MCF 10A (cell line): Measurements from ENCODE around the gene NARS2. TPM values are rescaled to one million over a fixed set of nuclear protein-coding genes. Genes with fewer than 3 reads are reported as not detected.

Source experiments
- BruUV-seq: library from RNA; stranded (reverse); fragments of 400-500 nt; replicated peaks from 2 replicates; lab custom pipeline; 2021; lab: Mats Ljungman, UMichigan
- CTCF ChIA-PET: fragments of 300-600 bp; sonication (Branson Sonifier 250); formaldehyde crosslinking; extraction: SDS; loops from one replicate; lab custom pipeline; 2021; ENCODE audit warnings: antibody characterized with exemption, inconsistent platforms; lab: Yijun Ruan, JAX
- POLR2A ChIA-PET: fragments of 300-600, 350-650 bp; sonication (Branson Sonifier 250); formaldehyde crosslinking; extraction: SDS; loops from one replicate; lab custom pipeline; 2020; ENCODE audit warnings: antibody characterized with exemption, inconsistent platforms; lab: Yijun Ruan, JAX
- DNase-seq: peaks from one replicate; pipeline ENCODE4 v3.0.0-alpha.2; 2018; ENCODE audit not compliant: unreplicated experiment
- H3K27ac Mint-ChIP-seq: one replicate; pipeline ENCODE4 v1.8.0; 2022; ENCODE audit warnings: mild to moderate bottlenecking, low read depth, mixed read lengths; ENCODE audit not compliant: unreplicated experiment
- H3K27me3 Mint-ChIP-seq: one replicate; pipeline ENCODE4 v1.8.0; 2022; ENCODE audit warnings: mixed read lengths; ENCODE audit not compliant: insufficient read depth, unreplicated experiment
- H3K36me3 Mint-ChIP-seq: one replicate; pipeline ENCODE4 v1.8.0; 2022; ENCODE audit warnings: mild to moderate bottlenecking, moderate library complexity, mixed read lengths; ENCODE audit not compliant: insufficient read depth, unreplicated experiment
- H3K4me1 Mint-ChIP-seq: one replicate; pipeline ENCODE4 v1.8.0; 2022; ENCODE audit warnings: mixed read lengths; ENCODE audit not compliant: insufficient read depth, unreplicated experiment
- H3K4me3 Mint-ChIP-seq: one replicate; pipeline ENCODE4 v1.8.0; 2022; ENCODE audit warnings: mild to moderate bottlenecking, moderate library complexity, mixed read lengths; ENCODE audit not compliant: unreplicated experiment
- H3K9me3 Mint-ChIP-seq: one replicate; pipeline ENCODE4 v1.8.0; 2022; ENCODE audit warnings: mixed read lengths; ENCODE audit not compliant: unreplicated experiment
- CTCF ChIP-seq: fragments of 200-600 bp; IDR thresholded peaks from one replicate; pipeline ENCODE4 v1.8.0; 2022; ENCODE audit warnings: antibody characterized with exemption, mild to moderate bottlenecking; ENCODE audit not compliant: unreplicated experiment
- intact Hi-C: fragments of 100-400 bp; cut with micrococcal nuclease; formaldehyde crosslinking; loops from 2 replicates; pipeline ENCODE4 v1.14.1; 2022
- total RNA-seq: library from RNA; stranded (reverse); gene quantifications from 2 replicates; pipeline ENCODE4 v1.2.3, GENCODE V29; 2022

Gene NARS2
- total RNA-seq, 1 experiment from 2014 or later: 24.6 TPM

- H3K4me1 Mint-ChIP-seq: no peaks in the 10 kb centered on the region
- H3K9me3 Mint-ChIP-seq: peaks cover 18% of the 10 kb centered on the region
- H3K4me3 Mint-ChIP-seq: no peak overlapping the region
- no peak for DNase-seq
- BruUV-seq: no TSS peak
- POLR2A ChIA-PET: interaction anchor here (1.3 kb wide), 1 partner anchor 264 kb away, joined by 3 read pairs; the partner anchor contains the start of gene ALG8
- intact Hi-C loops: no loop called here
- TF ChIP-seq CTCF: no peak
- CTCF ChIA-PET: interaction anchor here (0.5 to 1.1 kb wide), 5 partner anchors 10 to 438 kb away, joined by 3 to 5 read pairs (median 3); no protein-coding TSS in a partner anchor
- peaks cover 6% of the 10 kb centered on the region for H3K36me3 Mint-ChIP-seq
- no peak overlapping the region for H3K27ac Mint-ChIP-seq
- no peaks in the 10 kb centered on the region for H3K27me3 Mint-ChIP-seq
Observed at GRCh38 chr11:78403781-78404180, 170.9 kb downstream of the NARS2 start.

GRCh38 chr11:78402847-78403246 lies 171.8 kb downstream of the NARS2 start:
- no peak for TF ChIP-seq CTCF
- no peaks in the 10 kb centered on the region for H3K27me3 Mint-ChIP-seq
- H3K36me3 Mint-ChIP-seq: peaks cover 6% of the 10 kb centered on the region
- H3K4me3 Mint-ChIP-seq: no peak overlapping the region
- no TSS peak for BruUV-seq
- H3K9me3 Mint-ChIP-seq: peaks cover 15% of the 10 kb centered on the region
- intact Hi-C loops: no loop called here
- H3K4me1 Mint-ChIP-seq: no peaks in the 10 kb centered on the region
- POLR2A ChIA-PET: interaction anchor here (0.7 to 1.3 kb wide), 2 partner anchors 263 to 264 kb away, joined by 3 read pairs; partner anchors contain the start of gene ALG8
- CTCF ChIA-PET: interaction anchor here (0.6 to 1.1 kb wide), 3 partner anchors 11 to 175 kb away, joined by 3 to 6 read pairs (median 4); no protein-coding TSS in a partner anchor
- no peak for DNase-seq
- H3K27ac Mint-ChIP-seq: no peak overlapping the region

- no peak for TF ChIP-seq CTCF
- ChIA-PET CTCF (no interaction called here), POLR2A (interaction anchor here (1.1 kb wide), 1 partner anchor 11 kb away, joined by 6 read pairs; no protein-coding TSS in a partner anchor)
- Mint-ChIP-seq H3K4me1 (no peaks in the 10 kb centered on the region), H3K4me3 (no peak overlapping the region), H3K9me3 (no peaks in the 10 kb centered on the region), H3K27me3 (no peaks in the 10 kb centered on the region), H3K36me3 (no peaks in the 10 kb centered on the region), H3K27ac (no peak overlapping the region)
- no TSS peak for BruUV-seq
- intact Hi-C loops: no loop called here
- DNase-seq: no peak
Observed at GRCh38 chr11:78400702-78401101, 174.0 kb downstream of the NARS2 start.

- H3K27me3 Mint-ChIP-seq: no peaks in the 10 kb centered on the region
- TF ChIP-seq CTCF: no peak
- BruUV-seq: no TSS peak
- no peak overlapping the region for H3K4me3 Mint-ChIP-seq
- H3K36me3 Mint-ChIP-seq: no peaks in the 10 kb centered on the region
- H3K9me3 Mint-ChIP-seq: no peaks in the 10 kb centered on the region
- H3K27ac Mint-ChIP-seq: no peak overlapping the region
- ChIA-PET CTCF (no interaction called here), POLR2A (no interaction called here)
- intact Hi-C loops: no loop called here
- no peak for DNase-seq
- H3K4me1 Mint-ChIP-seq: no peaks in the 10 kb centered on the region
Observed at GRCh38 chr11:78400116-78400515, 174.5 kb downstream of the NARS2 start.
